CD4-positive, alpha-beta T cell treated with Interleukin-17A for 1 hour (primary cell): ENCODE measurements around the gene PRKG1.
"Not testable (repeated sequence)": the region's sequence is repeated elsewhere in the genome, so short reads cannot be mapped to it uniquely, and the experiment has no call there.

Source experiments
- DNase-seq: peaks from one replicate; pipeline ENCODE4 v3.0.0-alpha.2; 2020

PRKG1 gene

GRCh38 chr10:51542853-51543252 is 468.6 kb downstream of the PRKG1 start:
- DNase-seq: no peak

- no peak for DNase-seq
Observed at GRCh38 chr10:51544933-51545332, 470.6 kb downstream of the PRKG1 start.

- no peak for DNase-seq
Observed at GRCh38 chr10:51547941-51548340, 473.7 kb downstream of the PRKG1 start.

- no peak for DNase-seq
Observed at GRCh38 chr10:51552879-51553278, 478.6 kb downstream of the PRKG1 start.

- DNase-seq: no peak
Observed at GRCh38 chr10:51564896-51565510, 490.7 kb downstream of the PRKG1 start.

GRCh38 chr10:51567271-51567670 is 493.0 kb downstream of the PRKG1 start:
- DNase-seq: no peak

GRCh38 chr10:51569467-51569866 is 495.2 kb downstream of the PRKG1 start:
- DNase-seq: no peak

- DNase-seq: no peak
Observed at GRCh38 chr10:51574248-51575048, 500.2 kb downstream of the PRKG1 start.

GRCh38 chr10:51581196-51581595 is 506.9 kb downstream of the PRKG1 start:
- DNase-seq: not testable (repeated sequence)

- DNase-seq: no peak
Observed at GRCh38 chr10:51583976-51584375, 509.7 kb downstream of the PRKG1 start.

- DNase-seq: no peak
Observed at GRCh38 chr10:51585742-51586141, 511.5 kb downstream of the PRKG1 start.

GRCh38 chr10:51588984-51589383 is 514.7 kb downstream of the PRKG1 start:
- no peak for DNase-seq

GRCh38 chr10:51590818-51591217 is 516.5 kb downstream of the PRKG1 start:
- DNase-seq: no peak

- no peak for DNase-seq
Observed at GRCh38 chr10:51596695-51597094, 522.4 kb downstream of the PRKG1 start.

GRCh38 chr10:51599647-51600046 is 525.4 kb downstream of the PRKG1 start:
- DNase-seq: no peak

- no peak for DNase-seq
Observed at GRCh38 chr10:51602326-51602725, 528.0 kb downstream of the PRKG1 start.

- DNase-seq: no peak
Observed at GRCh38 chr10:51604579-51604978, 530.3 kb downstream of the PRKG1 start.

GRCh38 chr10:51606825-51607462 is 532.7 kb downstream of the PRKG1 start:
- DNase-seq: no peak

GRCh38 chr10:51607463-51607835 is 533.2 kb downstream of the PRKG1 start:
- DNase-seq: no peak

- no peak for DNase-seq
Observed at GRCh38 chr10:51608211-51608610, 533.9 kb downstream of the PRKG1 start.

GRCh38 chr10:51615764-51616298 is 541.5 kb downstream of the PRKG1 start:
- no peak for DNase-seq

- no peak for DNase-seq
Observed at GRCh38 chr10:51617576-51618235, 543.4 kb downstream of the PRKG1 start.

- no peak for DNase-seq
Observed at GRCh38 chr10:51619365-51619764, 545.1 kb downstream of the PRKG1 start.
